Panc1 (cell line): ENCODE results near the gene NIPBL. TPM values are rescaled to one million over a fixed set of nuclear protein-coding genes. Genes with fewer than 3 reads are reported as not detected.

Experiments
- ATAC-seq: fragments of 200-7000 bp; cut with Tn5 transposase; 2 replicates; pipeline ENCODE4 v1.9.1; 2020; ENCODE audit warnings: mild to moderate bottlenecking, moderate library complexity
- BruUV-seq: library from RNA; stranded (reverse); fragments of 400-500 nt; replicated peaks from 2 replicates; lab custom pipeline; 2021; lab: Mats Ljungman, UMichigan
- CTCF ChIA-PET: fragments of 300-600 bp; sonication (Branson Sonifier 250); formaldehyde crosslinking; loops from one replicate; lab custom pipeline; 2022; ENCODE audit warnings: antibody characterized with exemption; lab: Charles Lee
- POLR2A ChIA-PET: fragments of 300-600 bp; sonication (Branson Sonifier 250); formaldehyde crosslinking; loops from one replicate; lab custom pipeline; 2022; ENCODE audit warnings: antibody characterized with exemption; lab: Charles Lee
- DNase-seq: peaks from one replicate; pipeline ENCODE4 v3.0.0-alpha.2; 2010; ENCODE audit warnings: low read depth, low spot score
- H3K27ac ChIP-seq: 2 replicates; pipeline ENCODE4 v1.5.1; 2011; ENCODE audit warnings: mild to moderate bottlenecking, low read length, inconsistent platforms
- H3K27me3 ChIP-seq: fragments of 200-500 bp; sonication (Bioruptor generic); 2 replicates; pipeline ENCODE4 v1.6.0; 2014; ENCODE audit warnings: low read length, inconsistent platforms; ENCODE audit not compliant: control insufficient read depth, insufficient read depth
- H3K36me3 ChIP-seq: fragments of 200-500 bp; sonication (Bioruptor generic); 2 replicates; pipeline ENCODE4 v1.5.1; 2014; ENCODE audit warnings: inconsistent platforms, mild to moderate bottlenecking, low read length, moderate library complexity; ENCODE audit not compliant: control insufficient read depth, insufficient read depth
- H3K4me1 ChIP-seq: 2 replicates; pipeline ENCODE4 v1.5.1; 2011; ENCODE audit warnings: inconsistent platforms, mild to moderate bottlenecking, low read length, moderate library complexity; ENCODE audit not compliant: control insufficient read depth, insufficient read depth
- H3K4me3 ChIP-seq, 2 experiments: 2 replicates each; pipeline ENCODE4 v1.5.1; 2011 to 2012; ENCODE audit warnings: low read depth in 2 of 2, low read length in 2 of 2, mild to moderate bottlenecking in 2 of 2, inconsistent platforms in 1 of 2, moderate library complexity in 1 of 2
- H3K9me3 ChIP-seq: fragments of 200-500 bp; sonication (Bioruptor generic); 2 replicates; pipeline ENCODE4 v1.5.1; 2014; ENCODE audit warnings: low read depth, mild to moderate bottlenecking, inconsistent platforms, low read length, moderate library complexity; ENCODE audit not compliant: control insufficient read depth, insufficient read depth
- POLR2AphosphoS5 ChIP-seq: IDR thresholded peaks from 2 replicates; pipeline ENCODE4 v1.6.1; 2012; ENCODE audit warnings: mild to moderate bottlenecking, low read depth, low read length, moderate library complexity
- SIN3A ChIP-seq: IDR thresholded peaks from 2 replicates; pipeline ENCODE4 v1.6.1; 2012; ENCODE audit warnings: low read depth, mild to moderate bottlenecking, low read length, moderate library complexity, borderline replicate concordance; ENCODE audit not compliant: insufficient read depth
- TCF7L2 ChIP-seq: IDR thresholded peaks from 2 replicates; pipeline ENCODE4 v1.6.1; 2011; ENCODE audit warnings: mild to moderate bottlenecking, low read depth, low read length, inconsistent platforms
- in situ Hi-C: cut with HindIII; loops from 2 replicates; pipeline ENCODE4 v1.10.0; 2016; ENCODE audit warnings: low sequenced_read_pairs, low pct_unique_long_range_greater_than_20kb
- intact Hi-C: fragments of 100-400 bp; cut with micrococcal nuclease; formaldehyde crosslinking; loops from one replicate; pipeline ENCODE4 v1.10.0; 2022; ENCODE audit not compliant: unreplicated experiment
- total RNA-seq: library from RNA; stranded (reverse); gene quantifications from one replicate; pipeline ENCODE4 v1.2.1, GENCODE V29; 2021; ENCODE audit not compliant: unreplicated experiment
- TF ChIP-seq, protein P1 (sequence below), 2 experiments: IDR thresholded peaks; 2 replicates each; pipeline ENCODE4 v1.6.1; 2011 to 2012; ENCODE audit warnings: low read depth in 2 of 2, control low read depth in 1 of 2, low read length in 1 of 2, mild to moderate bottlenecking in 1 of 2, moderate library complexity in 1 of 2; ENCODE audit not compliant: insufficient read depth in 1 of 2
- TF ChIP-seq, protein P2 (sequence below): fragments of 450-650 bp; IDR thresholded peaks from 2 replicates; pipeline ENCODE4 v1.5.1; 2017; ENCODE audit warnings: mild to moderate bottlenecking

Gene NIPBL
- total RNA-seq, 1 experiment from 2014 or later, result 41.6 TPM

DNA sequence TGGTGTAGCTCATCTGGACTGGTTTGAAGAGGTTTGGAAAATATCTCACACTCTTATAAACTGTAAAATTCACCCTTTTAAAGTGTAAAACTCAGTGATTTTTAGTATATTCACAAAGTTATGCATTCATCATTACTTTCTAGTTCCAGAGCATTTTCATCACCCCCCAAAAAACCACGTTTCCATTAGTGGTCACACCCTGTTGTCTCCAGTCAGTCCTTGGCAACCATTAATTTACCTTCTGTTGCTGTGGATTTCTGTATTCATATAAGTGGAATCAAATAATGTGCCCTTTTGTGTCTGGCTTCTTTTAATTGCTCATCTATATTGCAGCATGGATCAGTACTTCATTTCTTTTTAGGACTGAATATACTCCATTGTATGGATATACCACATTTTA is 18.4 kb downstream of the NIPBL start:
- H3K4me3 ChIP-seq, result no peak overlapping the region
- DNase-seq (no peak), ATAC-seq (no peak)
- no peaks in the 10 kb centered on the region for H3K36me3 ChIP-seq
- in situ Hi-C loops, result no loop called here
- intact Hi-C loops, result no loop called here
- CTCF ChIA-PET, result no interaction called here
- TF ChIP-seq, protein P1, sequence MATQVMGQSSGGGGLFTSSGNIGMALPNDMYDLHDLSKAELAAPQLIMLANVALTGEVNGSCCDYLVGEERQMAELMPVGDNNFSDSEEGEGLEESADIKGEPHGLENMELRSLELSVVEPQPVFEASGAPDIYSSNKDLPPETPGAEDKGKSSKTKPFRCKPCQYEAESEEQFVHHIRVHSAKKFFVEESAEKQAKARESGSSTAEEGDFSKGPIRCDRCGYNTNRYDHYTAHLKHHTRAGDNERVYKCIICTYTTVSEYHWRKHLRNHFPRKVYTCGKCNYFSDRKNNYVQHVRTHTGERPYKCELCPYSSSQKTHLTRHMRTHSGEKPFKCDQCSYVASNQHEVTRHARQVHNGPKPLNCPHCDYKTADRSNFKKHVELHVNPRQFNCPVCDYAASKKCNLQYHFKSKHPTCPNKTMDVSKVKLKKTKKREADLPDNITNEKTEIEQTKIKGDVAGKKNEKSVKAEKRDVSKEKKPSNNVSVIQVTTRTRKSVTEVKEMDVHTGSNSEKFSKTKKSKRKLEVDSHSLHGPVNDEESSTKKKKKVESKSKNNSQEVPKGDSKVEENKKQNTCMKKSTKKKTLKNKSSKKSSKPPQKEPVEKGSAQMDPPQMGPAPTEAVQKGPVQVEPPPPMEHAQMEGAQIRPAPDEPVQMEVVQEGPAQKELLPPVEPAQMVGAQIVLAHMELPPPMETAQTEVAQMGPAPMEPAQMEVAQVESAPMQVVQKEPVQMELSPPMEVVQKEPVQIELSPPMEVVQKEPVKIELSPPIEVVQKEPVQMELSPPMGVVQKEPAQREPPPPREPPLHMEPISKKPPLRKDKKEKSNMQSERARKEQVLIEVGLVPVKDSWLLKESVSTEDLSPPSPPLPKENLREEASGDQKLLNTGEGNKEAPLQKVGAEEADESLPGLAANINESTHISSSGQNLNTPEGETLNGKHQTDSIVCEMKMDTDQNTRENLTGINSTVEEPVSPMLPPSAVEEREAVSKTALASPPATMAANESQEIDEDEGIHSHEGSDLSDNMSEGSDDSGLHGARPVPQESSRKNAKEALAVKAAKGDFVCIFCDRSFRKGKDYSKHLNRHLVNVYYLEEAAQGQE (IDR thresholded peaks at IDR 0.05; ENCODE audit: insufficient read depth in 1 of 2, low read depth in 2 of 2, low read length in 1 of 2), result no peak
- TF ChIP-seq POLR2AphosphoS5 (no peak), TCF7L2 (no peak), SIN3A (no peak)
- TF ChIP-seq, protein P2, sequence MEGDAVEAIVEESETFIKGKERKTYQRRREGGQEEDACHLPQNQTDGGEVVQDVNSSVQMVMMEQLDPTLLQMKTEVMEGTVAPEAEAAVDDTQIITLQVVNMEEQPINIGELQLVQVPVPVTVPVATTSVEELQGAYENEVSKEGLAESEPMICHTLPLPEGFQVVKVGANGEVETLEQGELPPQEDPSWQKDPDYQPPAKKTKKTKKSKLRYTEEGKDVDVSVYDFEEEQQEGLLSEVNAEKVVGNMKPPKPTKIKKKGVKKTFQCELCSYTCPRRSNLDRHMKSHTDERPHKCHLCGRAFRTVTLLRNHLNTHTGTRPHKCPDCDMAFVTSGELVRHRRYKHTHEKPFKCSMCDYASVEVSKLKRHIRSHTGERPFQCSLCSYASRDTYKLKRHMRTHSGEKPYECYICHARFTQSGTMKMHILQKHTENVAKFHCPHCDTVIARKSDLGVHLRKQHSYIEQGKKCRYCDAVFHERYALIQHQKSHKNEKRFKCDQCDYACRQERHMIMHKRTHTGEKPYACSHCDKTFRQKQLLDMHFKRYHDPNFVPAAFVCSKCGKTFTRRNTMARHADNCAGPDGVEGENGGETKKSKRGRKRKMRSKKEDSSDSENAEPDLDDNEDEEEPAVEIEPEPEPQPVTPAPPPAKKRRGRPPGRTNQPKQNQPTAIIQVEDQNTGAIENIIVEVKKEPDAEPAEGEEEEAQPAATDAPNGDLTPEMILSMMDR, result no peak
- H3K27ac ChIP-seq, result no peak overlapping the region
- POLR2A ChIA-PET, result interaction anchor here (0.6 kb wide), 1 partner anchor 53 kb away, joined by 3 read pairs; no protein-coding TSS in a partner anchor
- H3K9me3 ChIP-seq, result no peaks in the 10 kb centered on the region
- H3K27me3 ChIP-seq, result no peaks in the 10 kb centered on the region
- H3K4me1 ChIP-seq, result no peaks in the 10 kb centered on the region; the same call in 1 of the 2 replicates
- no TSS peak for BruUV-seq

DNA sequence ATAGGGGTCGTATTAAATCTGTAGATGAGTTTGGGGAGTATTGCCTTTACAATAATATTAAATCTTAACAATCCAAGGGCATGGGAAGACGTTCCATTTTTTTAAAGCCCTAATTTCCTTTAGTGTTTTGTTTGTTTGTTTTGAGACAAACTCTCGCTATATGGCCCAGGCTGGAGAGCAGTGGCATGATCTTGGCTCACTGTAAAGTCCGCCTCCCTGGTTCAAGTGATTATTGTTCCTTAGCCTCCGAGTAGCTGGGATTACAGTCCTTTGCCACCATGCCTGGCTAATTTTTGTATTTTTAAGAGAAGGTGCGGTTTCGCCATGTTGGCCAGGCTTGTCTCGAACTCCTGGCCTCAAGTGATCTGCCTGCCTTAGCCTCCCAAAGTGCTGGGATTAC is 19.9 kb downstream of the NIPBL start:
- ATAC-seq (no peak), DNase-seq (no peak)
- intact Hi-C loops, result no loop called here
- H3K9me3 ChIP-seq, result no peaks in the 10 kb centered on the region
- H3K36me3 ChIP-seq, result no peaks in the 10 kb centered on the region
- in situ Hi-C loops, result no loop called here
- CTCF ChIA-PET, result no interaction called here
- POLR2A ChIA-PET, result no interaction called here
- no peak for TF ChIP-seq TCF7L2
- TF ChIP-seq, protein P2, result no peak
- TF ChIP-seq, protein P1 (IDR thresholded peaks at IDR 0.05; ENCODE audit: insufficient read depth in 1 of 2, low read depth in 2 of 2, low read length in 1 of 2), result no peak
- no peak for TF ChIP-seq POLR2AphosphoS5
- no peak for TF ChIP-seq SIN3A
- BruUV-seq, result no TSS peak
- no peaks in the 10 kb centered on the region; the same call in 1 of the 2 replicates for H3K4me1 ChIP-seq
- H3K4me3 ChIP-seq, result no peak overlapping the region
- H3K27me3 ChIP-seq, result no peaks in the 10 kb centered on the region
- H3K27ac ChIP-seq, result no peak overlapping the region
